Middle frontal gyrus (tissue), 1 donor: ENCODE results near the gene CREB3L2.
"Not testable (repeated sequence)": the region's sequence is repeated elsewhere in the genome, so short reads cannot be mapped to it uniquely, and the experiment has no call there.

ENCODE experiments used
- DNase-seq: peaks from one replicate; pipeline ENCODE4 v3.0.0-alpha.2; 2015; ENCODE audit warnings: low spot score; ENCODE audit errors: extremely low spot score

CREB3L2 gene

GRCh38 chr7:137970253-137970975 is 31.5 kb downstream of the CREB3L2 start:
- no peak for DNase-seq

- no peak for DNase-seq
Measured at GRCh38 chr7:137969828-137970227, 32.1 kb downstream of the CREB3L2 start.

DNA sequence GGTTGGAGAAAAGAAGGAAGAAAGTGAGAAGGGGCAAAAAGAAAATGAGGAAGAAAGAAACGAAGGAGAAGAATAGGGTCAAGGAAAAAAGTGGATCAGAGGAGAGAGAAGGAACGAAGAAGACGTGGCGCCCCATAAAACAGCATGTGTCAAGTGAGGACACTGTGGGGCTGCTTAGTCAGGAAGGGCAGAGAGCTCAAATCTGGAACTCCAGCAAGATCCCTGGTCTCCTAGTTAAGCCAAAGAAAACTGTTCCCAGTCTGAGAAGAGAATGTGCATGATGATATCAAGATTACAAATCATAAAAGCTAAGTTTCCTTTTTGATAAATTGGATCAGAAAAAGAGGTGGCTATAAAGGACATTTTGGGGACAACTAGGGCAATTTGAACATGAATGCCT is 33.0 kb downstream of the CREB3L2 start:
- DNase-seq: no peak

DNA sequence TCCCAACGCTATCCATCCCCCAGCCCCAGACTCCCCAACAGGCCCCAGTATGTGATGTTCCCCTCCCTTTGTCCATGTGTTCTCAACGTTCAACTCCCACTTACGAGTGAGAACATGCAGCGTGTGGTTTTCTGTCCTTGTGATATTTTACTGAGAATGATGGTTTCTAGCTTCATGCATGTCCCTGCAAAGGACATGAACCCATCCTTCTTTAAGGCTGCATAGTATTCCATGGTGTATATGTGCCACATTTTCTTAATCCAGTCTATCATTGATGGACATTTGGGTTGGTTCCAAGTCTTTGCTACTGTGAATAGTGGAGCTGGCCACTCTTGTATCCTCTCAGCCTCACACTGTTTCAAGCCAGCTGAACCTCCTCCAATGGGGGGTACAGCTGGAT is 33.5 kb downstream of the CREB3L2 start:
- not testable (repeated sequence) for DNase-seq

DNA sequence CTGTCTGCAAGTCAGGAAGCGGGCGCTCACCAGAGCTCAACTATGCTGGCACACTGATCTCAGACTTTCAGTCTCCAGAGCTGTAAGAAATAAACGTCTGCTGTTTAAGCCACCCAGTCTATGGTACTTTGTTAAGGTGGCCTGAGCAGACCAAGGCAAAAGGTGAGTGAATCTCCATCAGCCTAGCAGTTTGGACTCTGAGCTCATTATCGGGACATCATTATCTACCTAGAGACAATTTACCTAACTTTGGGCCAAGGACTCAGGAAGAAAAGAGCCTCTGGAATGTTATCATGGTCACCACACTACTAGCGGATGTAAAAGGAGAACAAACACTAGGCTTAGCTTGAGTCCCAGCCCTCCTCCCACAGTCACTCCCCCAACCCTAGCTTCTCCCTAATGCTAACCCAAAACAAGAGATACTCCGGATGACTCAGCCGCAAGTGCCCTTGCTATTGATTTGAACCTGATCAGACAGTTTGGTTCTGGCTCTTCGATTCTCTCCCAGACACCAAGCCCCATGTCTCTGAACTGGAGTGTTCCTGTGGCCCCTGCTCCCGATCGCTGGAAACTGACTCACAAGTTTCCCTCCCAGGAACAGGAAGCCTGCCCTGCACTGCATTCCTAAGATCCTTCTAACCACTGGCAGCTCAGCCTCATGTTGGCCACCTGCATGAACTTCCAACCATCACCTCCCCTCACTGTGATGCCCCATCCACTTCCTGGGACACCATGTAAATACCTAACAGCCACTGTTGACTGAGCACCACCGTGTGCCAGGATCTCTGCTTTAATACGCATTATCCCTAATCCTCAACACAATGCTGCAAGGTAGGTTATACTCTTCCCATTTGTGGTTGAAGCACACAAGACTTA is 34.5 kb downstream of the CREB3L2 start:
- DNase-seq: no peak

DNA sequence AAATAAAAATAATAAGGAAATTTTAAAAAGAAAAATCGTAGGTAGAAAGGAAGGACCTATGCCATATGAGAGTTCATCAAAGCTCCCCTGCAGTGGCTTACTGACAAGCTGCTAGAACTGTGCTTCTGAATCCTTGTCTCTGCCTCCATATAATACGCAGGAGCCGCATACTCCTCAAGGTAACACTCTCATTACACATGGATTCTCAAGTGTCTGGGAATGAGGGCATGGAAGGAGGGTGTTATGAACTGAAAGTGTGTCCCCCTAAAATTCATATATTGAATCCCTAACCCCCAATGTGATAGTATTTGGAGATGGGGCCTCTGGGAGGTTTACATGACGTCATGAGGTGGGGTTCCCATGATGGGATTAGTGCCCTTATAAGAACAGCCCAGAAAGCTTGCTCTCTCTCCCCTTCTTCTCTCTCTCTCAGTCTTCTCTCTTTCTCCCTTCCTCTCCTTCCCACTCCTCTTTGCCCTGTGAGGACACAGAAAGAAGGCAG is 35.2 kb downstream of the CREB3L2 start:
- DNase-seq: no peak

GRCh38 chr7:137965942-137966640 is 35.8 kb downstream of the CREB3L2 start:
- no peak for DNase-seq

DNA sequence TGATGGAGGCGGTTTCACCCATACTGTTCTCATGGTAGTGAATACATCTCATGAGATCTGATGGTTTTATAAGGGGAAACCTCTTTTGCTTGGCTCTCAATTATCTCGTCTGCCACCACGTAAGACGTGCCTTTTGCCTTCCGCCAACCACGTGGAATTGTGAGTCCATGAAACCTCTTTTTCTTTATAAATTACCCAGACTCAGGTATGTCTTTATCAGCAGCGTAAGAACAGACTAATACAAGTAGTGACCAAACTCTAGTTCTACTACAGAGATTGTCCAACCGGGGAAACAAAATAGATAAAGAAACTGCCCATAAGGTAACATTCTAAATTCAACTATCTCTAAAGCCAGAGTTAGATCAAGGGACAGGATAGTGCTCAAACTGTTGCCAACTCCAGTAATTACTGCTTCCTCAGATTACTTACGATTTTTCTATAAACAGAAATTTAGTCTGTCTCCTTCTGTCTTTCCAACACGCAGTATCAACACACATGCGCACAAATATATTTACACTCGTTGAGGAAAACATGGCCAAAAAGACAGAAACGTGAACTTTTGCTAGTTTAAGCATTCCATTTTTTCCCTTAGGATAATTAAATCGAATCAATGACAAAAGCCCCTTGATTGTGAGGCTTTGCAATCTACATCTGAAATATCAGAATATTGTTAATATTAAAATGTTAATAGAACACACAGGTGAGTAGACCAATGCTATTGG is 36.9 kb downstream of the CREB3L2 start:
- no peak for DNase-seq

DNA sequence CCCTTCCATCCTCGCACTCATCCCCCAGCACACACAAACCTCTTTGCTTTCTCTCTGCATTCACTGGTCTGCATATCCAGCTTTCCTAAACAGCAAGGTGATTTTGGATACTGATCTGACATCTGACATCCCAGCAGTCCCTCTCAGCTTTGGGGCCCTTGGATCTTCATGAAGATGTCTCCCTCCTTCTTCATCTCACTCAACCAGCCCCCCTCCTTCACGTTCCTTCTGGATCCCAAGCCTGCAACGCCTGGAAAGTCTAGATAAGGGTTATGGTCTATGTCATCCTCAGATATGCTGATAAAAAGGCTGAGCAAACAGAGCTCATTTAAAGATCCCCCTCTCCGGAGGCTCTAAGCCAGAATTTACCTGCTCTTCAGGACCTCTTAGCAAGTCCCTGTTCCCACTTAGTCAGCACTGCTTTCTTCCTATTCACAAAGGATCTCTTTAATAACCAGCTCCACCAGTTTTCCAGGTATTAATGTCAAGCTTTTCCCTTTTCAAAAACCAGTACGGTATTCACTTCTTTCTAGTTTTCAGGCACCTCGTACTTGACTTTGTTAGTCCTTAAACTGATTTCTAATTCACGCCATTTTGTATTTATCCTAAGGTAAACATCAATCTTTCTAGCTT is 38.9 kb downstream of the CREB3L2 start:
- DNase-seq: no peak

DNA sequence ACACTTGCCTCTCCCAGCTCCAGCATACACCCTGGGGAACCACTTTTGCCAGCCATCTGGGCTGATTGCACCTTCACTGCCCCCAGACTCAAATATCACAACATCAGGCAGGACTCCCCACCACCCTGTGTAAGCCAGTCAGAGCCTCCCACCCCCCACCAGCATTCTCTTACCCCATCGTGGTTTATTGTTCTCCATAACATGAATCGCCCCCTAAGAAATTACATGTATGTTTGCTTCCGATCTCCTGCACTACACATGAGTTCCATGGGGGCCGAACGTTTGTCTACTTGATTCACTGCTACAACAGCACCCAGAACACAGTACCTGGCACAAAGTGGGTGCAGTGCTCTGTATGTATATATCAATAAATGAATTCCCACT is 39.4 kb downstream of the CREB3L2 start:
- DNase-seq: no peak

DNA sequence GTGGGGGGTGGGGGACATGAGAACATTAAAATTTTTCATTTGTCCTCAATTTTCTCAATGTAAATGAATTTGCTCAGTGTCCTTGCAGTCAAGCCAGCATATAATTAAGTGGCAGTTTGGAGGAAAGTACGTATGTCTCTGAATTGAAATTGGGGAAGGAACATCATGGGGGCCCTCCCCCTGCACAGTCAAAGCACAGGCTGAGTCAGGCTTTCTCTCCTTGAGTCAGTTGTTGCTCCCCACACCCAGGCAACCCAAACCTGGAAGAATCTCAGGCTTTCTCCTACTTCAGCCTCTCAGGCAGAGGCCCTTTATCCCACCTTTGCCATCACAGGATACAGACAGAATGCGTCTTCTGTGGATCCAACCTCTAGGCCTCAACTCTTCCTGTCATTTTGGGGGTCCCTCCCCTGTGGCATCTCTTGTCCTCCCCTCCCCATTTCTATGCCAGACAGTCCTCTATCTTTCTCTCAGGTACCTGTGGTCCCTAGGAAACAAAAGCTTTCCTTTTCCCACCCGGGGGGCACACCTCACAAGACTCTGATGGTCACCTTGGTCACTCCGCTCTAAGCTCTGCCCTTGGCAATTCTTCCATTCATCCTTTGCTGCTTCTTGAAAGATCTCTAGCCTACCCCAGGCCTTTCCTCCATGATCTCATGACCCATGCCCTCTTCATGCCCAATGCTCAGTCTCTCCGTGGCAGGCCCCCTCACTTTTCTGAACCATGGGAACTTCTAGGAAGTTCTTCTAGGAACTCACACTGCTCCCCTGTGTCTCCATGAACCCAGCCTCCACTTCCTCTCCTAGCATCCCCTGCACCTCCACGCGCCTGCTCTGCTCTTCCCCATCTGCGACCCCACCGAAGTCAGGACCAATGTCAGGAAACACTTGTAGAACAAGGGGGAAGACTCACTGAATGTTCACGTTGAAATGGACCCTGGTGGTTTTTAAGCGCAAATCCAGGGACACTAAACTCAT is 40.4 kb downstream of the CREB3L2 start:
- DNase-seq: no peak

- no peak for DNase-seq
Measured at GRCh38 chr7:137960020-137960419, 41.9 kb downstream of the CREB3L2 start.

DNA sequence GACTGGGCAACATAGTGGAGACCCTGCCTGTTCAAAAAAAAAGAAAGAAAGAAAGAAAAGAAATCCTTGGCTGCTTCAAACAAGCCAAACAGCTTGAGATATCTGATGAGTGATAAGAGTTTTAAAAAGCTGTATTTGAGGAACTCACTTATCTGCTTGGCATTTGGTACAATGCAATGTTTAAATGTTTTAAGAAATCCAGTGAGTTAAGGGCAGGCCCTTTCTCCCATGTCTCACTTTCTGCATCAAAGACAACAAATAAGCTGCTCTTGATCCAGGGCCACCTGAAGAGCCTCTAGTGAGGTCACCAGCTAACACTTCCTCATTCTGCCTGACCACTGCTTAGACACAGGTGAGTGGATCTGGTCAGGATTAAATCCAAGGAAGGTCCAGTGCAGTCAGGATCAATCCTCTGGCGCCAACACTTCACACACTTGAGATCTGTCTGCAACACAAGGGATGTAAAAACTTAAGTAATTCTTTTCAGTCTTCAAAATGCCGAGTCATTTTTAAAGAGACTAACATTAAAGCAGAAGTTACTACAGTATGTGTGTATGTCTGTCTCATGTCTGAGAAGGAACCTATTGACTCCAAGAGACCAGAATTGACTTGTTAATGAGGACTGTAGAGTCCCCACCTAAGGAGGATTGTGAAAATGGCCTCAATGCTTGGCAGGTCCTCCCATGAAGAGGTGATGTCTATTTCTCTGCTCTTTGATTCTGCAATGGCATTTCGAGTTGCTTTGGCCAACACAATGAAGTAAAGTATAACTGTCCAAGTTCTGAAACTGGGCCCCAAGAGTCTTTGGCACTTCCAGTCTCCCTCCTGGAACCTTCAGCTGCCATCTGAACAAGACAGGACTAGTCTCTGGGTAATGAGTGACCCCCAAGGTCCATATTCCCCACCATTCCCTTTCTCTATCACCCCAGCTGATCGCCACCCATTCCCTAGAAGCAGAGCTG is 43.1 kb downstream of the CREB3L2 start:
- DNase-seq: no peak

DNA sequence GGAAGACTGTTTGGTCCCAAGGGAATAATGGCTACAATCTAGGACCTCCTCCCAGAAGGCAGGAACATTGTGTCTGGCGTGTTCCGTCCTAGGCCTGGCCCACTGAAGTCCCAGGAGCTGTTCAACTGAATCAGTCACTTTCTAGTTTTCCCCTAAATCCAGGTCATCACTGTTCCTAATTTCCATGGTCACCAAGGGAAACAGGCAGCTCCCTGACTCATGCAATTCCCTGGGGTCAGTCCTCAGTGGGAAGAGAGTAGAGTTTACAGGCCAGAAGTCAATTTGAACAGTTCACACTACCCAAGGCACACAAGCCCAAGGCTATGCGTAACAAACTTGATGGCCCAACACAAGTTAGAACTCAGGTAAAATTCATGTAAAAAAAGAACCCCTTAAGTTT is 44.0 kb downstream of the CREB3L2 start:
- no peak for DNase-seq

- no peak for DNase-seq
Measured at GRCh38 chr7:137956591-137956990, 45.3 kb downstream of the CREB3L2 start.

DNA sequence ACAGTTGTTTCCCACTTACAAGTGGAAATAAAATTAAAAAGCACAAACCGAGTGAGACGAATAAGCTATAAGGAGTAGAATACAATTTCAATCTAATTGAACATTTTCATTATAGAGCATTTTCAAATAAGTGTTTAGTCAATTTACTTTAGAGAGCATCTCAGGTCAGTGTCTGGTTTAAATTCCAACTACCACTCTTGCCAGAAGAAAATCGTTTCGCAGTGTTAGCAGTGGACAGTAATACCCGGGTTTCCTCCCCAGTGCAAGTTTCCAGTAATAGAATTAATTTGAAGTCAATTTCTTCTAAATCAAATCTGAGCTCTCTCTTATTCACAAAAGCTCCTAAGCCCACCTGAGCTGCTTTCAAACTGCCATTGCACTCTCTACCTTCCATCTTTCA is 45.7 kb downstream of the CREB3L2 start:
- DNase-seq: no peak

- DNase-seq: no peak
Measured at GRCh38 chr7:137954614-137955013, 47.3 kb downstream of the CREB3L2 start.

- DNase-seq: no peak
Measured at GRCh38 chr7:137953665-137954470, 48.0 kb downstream of the CREB3L2 start.
